GM18505 (cell line): Measurements from ENCODE around the gene SP140L.
"Not testable (repeated sequence)": the region's sequence is repeated elsewhere in the genome, so short reads cannot be mapped to it uniquely, and the experiment has no call there.

Experiments used
- ATAC-seq: cut with Tn5 transposase; IDR thresholded peaks from one replicate; pipeline ENCODE4 v1.9.1; 2021; ENCODE audit not compliant: unreplicated experiment
- POLR2A ChIP-seq: IDR thresholded peaks from 4 replicates; pipeline ENCODE4 v1.6.1; 2011; ENCODE audit warnings: borderline replicate concordance; ENCODE audit not compliant: insufficient read depth, insufficient read length; ENCODE audit errors: extremely low read depth

The SP140L gene

DNA sequence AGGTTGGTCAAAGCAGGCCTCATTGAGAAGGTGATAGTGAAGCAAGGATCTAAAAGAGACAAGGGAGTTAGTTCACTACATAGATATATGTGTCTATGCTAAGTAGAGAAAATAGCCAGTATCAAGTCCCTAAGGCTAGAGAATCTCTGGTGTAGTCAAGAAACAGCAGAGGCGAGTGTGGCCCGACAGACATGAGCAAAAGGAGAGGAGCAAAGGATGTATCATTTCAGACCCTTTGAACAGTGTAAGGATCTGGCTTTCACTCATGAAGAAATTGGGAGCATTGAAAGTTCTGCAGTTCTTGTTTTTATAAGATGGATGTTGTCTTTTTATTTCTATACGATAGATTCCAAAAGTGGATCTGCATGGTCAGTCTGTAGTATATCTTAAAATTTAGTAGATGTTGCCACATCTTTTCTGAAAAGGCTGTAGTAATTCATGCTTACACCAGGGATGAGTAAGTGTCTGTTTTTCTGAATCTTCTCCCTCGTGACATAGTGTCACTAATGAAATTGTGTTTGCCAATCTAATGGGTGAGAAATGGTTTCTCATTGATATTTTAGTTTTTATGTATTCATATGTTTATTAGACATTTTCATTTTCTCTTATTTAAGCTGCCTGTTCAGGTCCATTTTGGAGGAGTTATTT is 107.8 kb downstream of the SP140L start:
- TF ChIP-seq POLR2A = no peak
- ATAC-seq = no peak

DNA sequence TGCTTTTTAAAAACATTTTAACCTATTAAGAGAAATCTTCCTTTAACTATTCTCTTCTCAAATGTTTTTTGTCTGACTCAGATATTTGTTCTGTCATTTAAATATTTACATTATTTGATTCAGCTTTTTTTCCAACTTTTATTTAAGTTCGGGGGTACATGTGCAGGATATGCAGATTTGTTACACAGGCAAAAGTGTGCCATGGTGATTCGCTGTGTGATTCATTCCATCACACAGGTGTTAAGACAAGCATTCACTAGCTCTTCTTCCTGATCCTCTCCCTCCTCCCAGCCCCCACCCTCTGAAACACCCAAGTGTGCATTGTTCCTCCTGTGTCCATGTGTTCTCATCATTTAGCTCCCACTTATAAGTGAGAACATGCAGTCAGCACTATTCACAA is 108.4 kb downstream of the SP140L start:
- no peak for ATAC-seq
- TF ChIP-seq POLR2A = no peak

DNA sequence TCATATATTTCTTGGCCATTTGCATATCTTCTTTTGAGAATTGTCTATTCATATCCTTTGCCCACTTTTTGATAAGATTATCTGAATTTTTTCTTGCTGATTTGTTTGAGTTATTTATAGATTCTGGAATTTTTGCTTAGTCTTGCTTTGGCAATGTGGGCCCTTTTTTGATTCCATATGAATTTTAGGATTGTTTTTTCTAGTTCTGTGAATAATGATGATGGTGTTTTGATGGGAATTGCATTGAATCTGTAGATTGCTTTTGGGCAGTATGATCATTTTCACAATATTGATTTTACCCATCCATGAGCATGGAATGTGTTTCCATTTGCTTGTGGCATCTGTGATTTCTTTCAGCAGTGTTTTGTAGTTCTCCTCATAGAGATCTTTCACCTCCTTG is 112.1 kb downstream of the SP140L start:
- ATAC-seq = not testable (repeated sequence)

DNA sequence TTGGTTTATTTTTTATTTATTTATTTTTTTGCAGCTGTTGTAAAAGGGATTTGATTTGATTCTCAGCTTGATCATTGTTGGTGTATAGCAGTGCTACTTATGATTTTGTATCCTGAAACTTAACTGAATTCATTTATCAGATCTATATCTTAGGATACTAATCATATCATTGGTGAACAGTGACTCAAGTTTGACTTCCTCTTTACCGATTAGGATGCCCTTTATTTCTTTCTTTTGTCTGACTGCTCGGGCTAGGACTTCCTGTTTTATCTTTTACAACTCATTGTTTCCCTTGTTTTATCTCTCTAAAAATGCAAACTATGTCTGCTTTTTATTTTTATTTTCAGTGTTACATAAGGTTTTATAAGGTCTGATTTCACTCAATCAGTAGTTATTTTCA is 112.6 kb downstream of the SP140L start:
- TF ChIP-seq POLR2A = no peak
- no peak for ATAC-seq

DNA sequence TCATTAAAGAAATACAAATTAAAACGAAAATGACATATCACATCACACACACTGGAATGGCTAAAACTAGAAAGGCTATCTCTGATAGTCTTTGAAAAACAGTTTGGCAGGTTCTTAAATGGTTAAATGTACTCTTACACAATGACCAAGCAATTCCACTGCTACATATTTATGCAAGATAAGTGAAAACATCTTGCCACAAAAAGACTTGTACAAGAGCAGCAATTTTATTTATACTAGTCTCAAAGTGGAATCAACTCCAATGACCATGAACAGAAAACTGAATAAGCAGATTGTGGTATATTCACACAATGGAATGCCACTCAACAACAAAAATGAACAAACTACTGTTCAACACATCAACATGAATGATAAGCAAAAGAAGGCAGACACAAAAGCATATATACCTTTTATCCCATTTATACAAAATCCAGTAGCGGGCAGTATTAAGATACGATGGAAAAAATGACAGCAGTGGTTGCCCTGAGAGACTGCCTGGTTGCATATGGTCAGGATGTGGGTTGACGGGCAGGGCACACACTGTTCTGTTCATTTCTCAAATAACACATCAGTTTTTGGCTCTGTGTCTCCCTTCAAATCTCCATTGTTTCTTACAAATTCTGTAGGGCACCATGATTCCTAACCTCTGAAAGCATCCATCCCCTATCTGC is 114.4 kb downstream of the SP140L start:
- no peak for TF ChIP-seq POLR2A
- peak; percentile 58 for ATAC-seq

DNA sequence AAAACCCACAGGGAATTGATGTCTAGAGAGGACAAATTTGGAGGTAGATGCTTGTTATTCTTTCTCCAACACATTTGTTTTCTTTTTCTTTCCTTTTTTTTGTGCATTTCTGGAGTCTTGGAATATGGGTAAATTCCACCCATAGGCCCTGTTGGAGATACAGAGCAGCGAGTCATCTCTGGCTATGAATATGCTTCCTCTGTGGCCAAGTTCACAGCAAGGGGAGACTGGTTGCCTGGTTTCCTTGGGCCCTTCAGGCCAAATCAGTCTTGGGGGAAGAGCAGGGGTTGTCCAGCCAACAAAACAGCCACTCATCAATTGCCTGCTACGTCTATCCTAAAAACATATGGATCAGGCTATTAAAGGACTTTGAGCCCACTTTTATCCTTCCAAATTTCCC is 116.5 kb downstream of the SP140L start:
- no peak for TF ChIP-seq POLR2A
- no peak for ATAC-seq

DNA sequence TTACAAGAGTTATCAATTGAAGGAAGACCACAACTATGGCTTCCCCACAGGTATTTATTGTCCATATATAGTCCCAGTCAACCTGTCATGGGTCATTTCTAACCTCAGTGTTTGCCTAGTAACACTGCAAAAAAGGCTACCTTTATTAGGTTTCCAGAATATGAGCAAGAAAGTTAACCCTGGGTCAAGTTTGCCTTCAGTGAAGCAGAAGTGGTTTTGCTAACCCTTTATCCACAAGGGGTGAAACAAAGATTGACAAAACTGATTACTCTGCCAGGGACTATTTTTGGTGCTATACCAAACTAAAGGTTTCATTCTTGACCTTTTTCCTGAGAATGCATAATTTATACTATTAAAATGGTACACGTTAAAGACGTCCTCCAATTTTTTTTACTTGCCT is 117.8 kb downstream of the SP140L start:
- no peak for ATAC-seq
- no peak for TF ChIP-seq POLR2A

DNA sequence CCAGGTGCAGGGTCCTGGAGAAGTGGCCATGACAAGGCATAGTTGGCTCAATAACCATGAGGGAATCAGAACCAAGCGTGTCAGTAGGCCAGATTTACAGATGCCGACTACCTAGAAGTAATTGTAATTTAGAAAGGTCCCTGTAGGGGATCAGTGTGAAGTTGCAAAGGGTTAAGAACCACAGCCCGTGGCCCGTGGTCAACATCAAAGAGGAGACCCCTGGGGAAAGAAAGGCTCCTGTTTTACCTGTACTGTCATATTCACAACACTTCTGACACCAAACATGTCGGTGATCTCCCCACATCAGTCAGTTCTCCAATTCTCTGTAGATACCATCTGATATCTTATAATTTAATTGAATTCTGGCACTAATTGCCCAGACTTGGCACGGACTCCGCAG is 120.0 kb downstream of the SP140L start:
- no peak for TF ChIP-seq POLR2A
- ATAC-seq = no peak

DNA sequence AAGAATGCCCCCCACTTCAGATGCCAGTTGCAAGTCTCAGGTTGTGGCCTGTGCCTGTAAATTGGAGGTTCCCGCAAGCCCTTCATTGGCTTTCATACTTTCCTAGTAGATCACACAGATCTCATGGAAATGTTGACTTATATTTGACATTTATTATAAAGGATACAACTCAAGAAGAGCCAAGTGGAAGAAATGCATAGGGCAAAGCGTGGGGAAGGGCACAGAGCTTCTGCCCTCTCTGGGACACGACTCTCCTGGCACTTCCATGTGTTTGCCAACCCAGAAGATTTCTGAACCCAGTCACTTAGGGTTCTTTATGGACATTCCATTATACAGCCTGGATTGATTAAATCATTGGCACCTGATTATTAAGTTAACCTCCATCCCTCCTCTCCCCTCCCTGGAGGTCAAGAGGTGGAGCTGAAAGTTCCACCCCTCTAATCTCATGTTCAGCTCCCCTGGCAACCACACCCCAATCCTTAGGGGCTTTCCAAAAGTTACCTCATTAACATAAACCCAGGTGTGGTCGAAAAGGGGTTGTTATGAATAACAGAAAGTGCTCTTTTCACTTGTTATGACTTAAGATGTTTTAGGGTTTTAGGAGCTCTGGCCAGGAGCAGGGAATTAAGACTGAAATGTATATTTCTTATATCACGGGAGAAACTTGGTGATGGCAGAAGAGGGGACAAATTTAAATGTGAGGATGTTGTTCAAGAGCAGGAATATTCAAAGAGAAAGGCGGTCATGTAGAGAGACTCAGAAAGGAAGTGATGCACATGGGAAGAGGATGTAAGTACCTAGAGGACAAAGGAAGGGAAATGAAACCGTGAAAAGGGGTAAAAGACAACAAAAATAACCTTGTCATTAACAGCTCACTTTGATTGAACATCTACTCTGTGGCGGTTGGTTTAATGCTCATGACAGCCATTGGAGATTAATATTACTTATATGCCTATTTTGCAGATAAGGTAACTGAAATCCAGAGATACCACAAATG is 120.8 kb downstream of the SP140L start:
- ATAC-seq = peak; percentile 77
- no peak for TF ChIP-seq POLR2A

DNA sequence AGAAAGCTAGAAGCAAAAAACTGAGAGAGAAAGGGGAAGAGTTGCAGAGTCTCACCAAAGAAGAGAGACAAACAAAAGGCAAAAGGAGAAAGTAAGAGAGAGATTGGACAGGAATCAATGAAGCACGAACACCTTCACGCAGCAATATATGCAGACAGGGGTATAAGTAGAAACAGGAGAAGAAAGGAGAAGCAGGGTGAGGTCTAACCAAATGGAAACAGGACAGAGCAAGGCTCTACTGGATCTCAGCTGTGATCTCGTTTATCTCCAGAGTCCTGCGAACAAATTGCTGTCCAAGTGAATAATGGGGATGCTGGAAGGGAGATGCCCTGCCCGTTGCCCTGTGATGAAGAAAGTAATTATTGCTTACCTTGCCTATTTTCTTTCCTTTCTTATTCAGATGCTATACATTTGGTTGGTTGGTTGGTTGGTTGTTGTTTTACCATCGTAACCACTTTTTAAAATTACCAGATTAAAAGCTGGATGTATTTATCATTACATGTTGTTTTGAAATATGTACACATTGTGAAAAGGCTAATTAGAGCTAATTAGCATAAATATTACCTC is 123.0 kb downstream of the SP140L start:
- no peak for ATAC-seq
- no peak for TF ChIP-seq POLR2A

DNA sequence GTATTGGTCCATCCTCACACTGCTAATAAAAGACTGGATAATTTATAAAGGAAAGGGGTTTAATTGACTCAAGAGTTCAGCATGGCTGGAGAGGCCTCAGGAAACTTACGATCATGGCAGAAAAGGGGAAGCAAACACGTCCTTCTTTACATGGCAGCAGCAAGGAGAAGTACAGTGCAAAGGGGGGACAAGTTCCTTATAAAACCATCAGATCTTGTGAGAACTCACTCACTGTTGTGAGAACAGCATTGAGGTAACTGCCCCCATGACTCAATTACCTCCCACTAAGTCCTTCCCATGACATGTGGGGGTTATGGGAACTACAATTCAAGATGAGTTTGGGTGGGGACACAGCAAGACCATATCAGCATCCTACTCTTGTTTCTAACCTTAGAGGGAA is 126.0 kb downstream of the SP140L start:
- no peak for TF ChIP-seq POLR2A

More for the DNA sequence above, 126.0 kb downstream of the SP140L start:
- no peak for ATAC-seq
